GM19468 (cell line): ENCODE data around the gene TAGLN.
"Not testable (repeated sequence)": the region's sequence is repeated elsewhere in the genome, so short reads cannot be mapped to it uniquely, and the experiment has no call there.

Source experiments
- ATAC-seq: cut with Tn5 transposase; IDR thresholded peaks from one replicate; pipeline ENCODE4 v1.9.1; 2021; ENCODE audit warnings: mild to moderate bottlenecking, moderate library complexity, moderate number of reproducible peaks; ENCODE audit not compliant: unreplicated experiment; ENCODE audit errors: extremely low read depth

Gene TAGLN

GRCh38 chr11:117195258-117195657, 3.9 kb upstream of the TAGLN start:
- ATAC-seq = no peak

GRCh38 chr11:117195761-117196160, 3.4 kb upstream of the TAGLN start:
- no peak for ATAC-seq

GRCh38 chr11:117197006-117197405, 2.2 kb upstream of the TAGLN start:
- ATAC-seq = no peak

- ATAC-seq = no peak
These were observed 1.4 kb upstream of the TAGLN start for GRCh38 chr11:117197516-117198456.

- ATAC-seq = no peak
These were observed 557 bp upstream of the TAGLN start for GRCh38 chr11:117198613-117199012.

GRCh38 chr11:117199916-117200812, 994 bp downstream of the TAGLN start:
- ATAC-seq = no peak

- no peak for ATAC-seq
These were observed 1.9 kb downstream of the TAGLN start for GRCh38 chr11:117200813-117201657.

GRCh38 chr11:117201658-117202305, 2.6 kb downstream of the TAGLN start:
- no peak for ATAC-seq

GRCh38 chr11:117202386-117203068, 3.4 kb downstream of the TAGLN start:
- ATAC-seq = no peak

GRCh38 chr11:117203069-117203407, 3.9 kb downstream of the TAGLN start:
- no peak for ATAC-seq

GRCh38 chr11:117204283-117205080, 5.3 kb downstream of the TAGLN start:
- ATAC-seq = no peak

GRCh38 chr11:117205211-117205818, 6.1 kb downstream of the TAGLN start:
- no peak for ATAC-seq

GRCh38 chr11:117206111-117206510, 6.9 kb downstream of the TAGLN start:
- not testable (repeated sequence) for ATAC-seq

- ATAC-seq = not testable (repeated sequence)
These were observed 7.7 kb downstream of the TAGLN start for GRCh38 chr11:117206859-117207258.

GRCh38 chr11:117207481-117207880, 8.3 kb downstream of the TAGLN start:
- not testable (repeated sequence) for ATAC-seq

- not testable (repeated sequence) for ATAC-seq
These were observed 9.5 kb downstream of the TAGLN start for GRCh38 chr11:117208710-117209109.

GRCh38 chr11:117209351-117210125, 10.4 kb downstream of the TAGLN start:
- not testable (repeated sequence) for ATAC-seq
